PC-9 (cell line): ENCODE measurements around the gene CYP4F8. TPM values are rescaled to one million over a fixed set of nuclear protein-coding genes. Genes with fewer than 3 reads are reported as not detected.
A peak's percentile ranks its signal among the peaks of the same experiment; 100 is the strongest.
"Not testable (repeated sequence)": the region's sequence is repeated elsewhere in the genome, so short reads cannot be mapped to it uniquely, and the experiment has no call there.

Experiments
- BruUV-seq: library from RNA; stranded (reverse); fragments of 400-500 nt; replicated peaks from 2 replicates; lab custom pipeline; 2021; lab: Mats Ljungman, UMichigan
- CTCF ChIA-PET: fragments of 300-600 bp; sonication (Branson Sonifier 250); formaldehyde crosslinking; loops from one replicate; lab custom pipeline; 2022; ENCODE audit warnings: antibody characterized with exemption; lab: Charles Lee
- POLR2A ChIA-PET: fragments of 300-600 bp; sonication (Branson Sonifier 250); formaldehyde crosslinking; loops from one replicate; lab custom pipeline; 2022; ENCODE audit warnings: antibody characterized with exemption; ENCODE audit not compliant: unreplicated experiment; lab: Charles Lee
- DNase-seq, 2 experiments: peaks; one replicate each; pipeline versions ENCODE4 v3.0.0 to v3.0.0-alpha.2; 2015 to 2022; ENCODE audit warnings: mixed read lengths in 1 of 2
- H2AFZ ChIP-seq: fragments of 200-600 bp; sonication (generic); 2 replicates; pipeline ENCODE4 v1.8.1; 2017; ENCODE audit warnings: antibody characterized with exemption
- H3F3A ChIP-seq: fragments of 200-600 bp; sonication (generic); 2 replicates; pipeline ENCODE4 v1.8.1; 2017; ENCODE audit warnings: antibody characterized with exemption, mild to moderate bottlenecking, low read depth; ENCODE audit not compliant: insufficient read depth
- H3K27ac ChIP-seq: fragments of 200-600 bp; sonication (generic); 2 replicates; pipeline ENCODE4 v1.6.1; 2016; ENCODE audit warnings: mixed run types
- H3K27me3 ChIP-seq: fragments of 200-600 bp; sonication (generic); 2 replicates; pipeline ENCODE4 v1.6.1; 2016; ENCODE audit warnings: low read depth, mixed run types; ENCODE audit not compliant: insufficient read depth
- H3K36me3 ChIP-seq: fragments of 200-600 bp; sonication (generic); 2 replicates; pipeline ENCODE4 v1.6.1; 2016; ENCODE audit warnings: low read depth, mixed run types
- H3K4me1 ChIP-seq: fragments of 200-600 bp; sonication (generic); replicated peaks from 2 replicates; pipeline ENCODE4 v1.6.1; 2016; ENCODE audit warnings: mixed run types; ENCODE audit not compliant: insufficient read depth
- H3K4me2 ChIP-seq: fragments of 200-600 bp; sonication (generic); 2 replicates; pipeline ENCODE4 v1.6.1; 2017; ENCODE audit warnings: mixed run types
- H3K4me3 ChIP-seq: fragments of 200-600 bp; sonication (generic); 2 replicates; pipeline ENCODE4 v1.6.1; 2016; ENCODE audit warnings: mixed run types
- H3K79me2 ChIP-seq: fragments of 200-600 bp; sonication (generic); 2 replicates; pipeline ENCODE4 v1.6.1; 2017; ENCODE audit warnings: low read depth, mixed run types
- H3K9me2 ChIP-seq: fragments of 200-600 bp; sonication (generic); 2 replicates; pipeline ENCODE4 v1.8.1; 2017; ENCODE audit warnings: mild to moderate bottlenecking; ENCODE audit not compliant: insufficient read depth
- H3K9me3 ChIP-seq: fragments of 200-600 bp; sonication (generic); 2 replicates; pipeline ENCODE4 v1.8.1; 2016; ENCODE audit warnings: low read depth; ENCODE audit not compliant: insufficient read depth
- H4K20me1 ChIP-seq: fragments of 200-600 bp; sonication (generic); 2 replicates; pipeline ENCODE4 v1.8.1; 2017; ENCODE audit not compliant: insufficient read depth
- EZH2 ChIP-seq: fragments of 200-600 bp; sonication (generic); IDR thresholded peaks from 2 replicates; pipeline ENCODE4 v1.8.0; 2017; ENCODE audit warnings: antibody characterized with exemption, low read depth
- intact Hi-C: fragments of 100-400 bp; cut with micrococcal nuclease; formaldehyde crosslinking; loops from one replicate; pipeline ENCODE4 v1.10.0; 2022; ENCODE audit not compliant: unreplicated experiment
- total RNA-seq: library from RNA; stranded (reverse); gene quantifications from 2 replicates; pipeline ENCODE4 v1.2.3, GENCODE V29; 2021
- TF ChIP-seq, protein P1 (sequence below): fragments of 200-600 bp; sonication (generic); conservative IDR thresholded peaks from 2 replicates; pipeline ENCODE4 v1.6.1; 2017; ENCODE audit warnings: mixed run types, antibody characterized with exemption, mild to moderate bottlenecking, moderate library complexity

CYP4F8 gene
- total RNA-seq, 1 experiment from 2014 or later = not detected

DNA sequence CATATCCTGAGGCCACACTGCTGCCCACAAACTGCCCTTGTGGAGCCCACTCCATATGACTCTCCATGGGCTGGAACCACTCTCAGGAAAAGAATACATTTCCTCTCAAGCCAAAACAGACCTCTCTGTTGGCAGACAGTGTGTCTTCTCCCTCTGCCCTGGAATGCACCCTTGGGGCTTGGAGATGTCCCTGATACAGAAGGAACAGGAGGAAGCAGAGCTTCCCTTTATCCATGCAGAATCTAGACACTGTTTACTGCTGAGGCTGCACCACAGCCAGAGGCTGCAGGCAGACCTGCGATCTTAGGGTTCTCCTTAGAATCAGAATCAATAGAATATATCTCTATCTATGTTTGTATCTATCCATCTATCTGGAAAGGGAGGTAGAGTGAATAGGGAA is 26.8 kb upstream of the CYP4F8 start:
- H3K4me2 ChIP-seq = no peak overlapping the region
- no peak overlapping the region for H3K27ac ChIP-seq
- BruUV-seq = no TSS peak
- H3K4me3 ChIP-seq = no peak overlapping the region
- H3K36me3 ChIP-seq = no peaks in the 10 kb centered on the region
- no peaks in the 10 kb centered on the region for H3K27me3 ChIP-seq
- DNase-seq = no peak
- no peaks in the 10 kb centered on the region for H4K20me1 ChIP-seq
- POLR2A ChIA-PET = no interaction called here
- peaks cover 4% of the 10 kb centered on the region; the same call in 1 of the 2 replicates for H3F3A ChIP-seq
- intact Hi-C loops = no loop called here
- TF ChIP-seq EZH2 = no peak
- TF ChIP-seq, protein P1, sequence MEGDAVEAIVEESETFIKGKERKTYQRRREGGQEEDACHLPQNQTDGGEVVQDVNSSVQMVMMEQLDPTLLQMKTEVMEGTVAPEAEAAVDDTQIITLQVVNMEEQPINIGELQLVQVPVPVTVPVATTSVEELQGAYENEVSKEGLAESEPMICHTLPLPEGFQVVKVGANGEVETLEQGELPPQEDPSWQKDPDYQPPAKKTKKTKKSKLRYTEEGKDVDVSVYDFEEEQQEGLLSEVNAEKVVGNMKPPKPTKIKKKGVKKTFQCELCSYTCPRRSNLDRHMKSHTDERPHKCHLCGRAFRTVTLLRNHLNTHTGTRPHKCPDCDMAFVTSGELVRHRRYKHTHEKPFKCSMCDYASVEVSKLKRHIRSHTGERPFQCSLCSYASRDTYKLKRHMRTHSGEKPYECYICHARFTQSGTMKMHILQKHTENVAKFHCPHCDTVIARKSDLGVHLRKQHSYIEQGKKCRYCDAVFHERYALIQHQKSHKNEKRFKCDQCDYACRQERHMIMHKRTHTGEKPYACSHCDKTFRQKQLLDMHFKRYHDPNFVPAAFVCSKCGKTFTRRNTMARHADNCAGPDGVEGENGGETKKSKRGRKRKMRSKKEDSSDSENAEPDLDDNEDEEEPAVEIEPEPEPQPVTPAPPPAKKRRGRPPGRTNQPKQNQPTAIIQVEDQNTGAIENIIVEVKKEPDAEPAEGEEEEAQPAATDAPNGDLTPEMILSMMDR = no peak
- H2AFZ ChIP-seq = no peak overlapping the region
- H3K9me2 ChIP-seq = no peaks in the 10 kb centered on the region
- peaks cover 1% of the 10 kb centered on the region; the same call in 1 of the 2 replicates for H3K4me1 ChIP-seq
- CTCF ChIA-PET = no interaction called here
- no peaks in the 10 kb centered on the region for H3K79me2 ChIP-seq
- no peaks in the 10 kb centered on the region for H3K9me3 ChIP-seq

DNA sequence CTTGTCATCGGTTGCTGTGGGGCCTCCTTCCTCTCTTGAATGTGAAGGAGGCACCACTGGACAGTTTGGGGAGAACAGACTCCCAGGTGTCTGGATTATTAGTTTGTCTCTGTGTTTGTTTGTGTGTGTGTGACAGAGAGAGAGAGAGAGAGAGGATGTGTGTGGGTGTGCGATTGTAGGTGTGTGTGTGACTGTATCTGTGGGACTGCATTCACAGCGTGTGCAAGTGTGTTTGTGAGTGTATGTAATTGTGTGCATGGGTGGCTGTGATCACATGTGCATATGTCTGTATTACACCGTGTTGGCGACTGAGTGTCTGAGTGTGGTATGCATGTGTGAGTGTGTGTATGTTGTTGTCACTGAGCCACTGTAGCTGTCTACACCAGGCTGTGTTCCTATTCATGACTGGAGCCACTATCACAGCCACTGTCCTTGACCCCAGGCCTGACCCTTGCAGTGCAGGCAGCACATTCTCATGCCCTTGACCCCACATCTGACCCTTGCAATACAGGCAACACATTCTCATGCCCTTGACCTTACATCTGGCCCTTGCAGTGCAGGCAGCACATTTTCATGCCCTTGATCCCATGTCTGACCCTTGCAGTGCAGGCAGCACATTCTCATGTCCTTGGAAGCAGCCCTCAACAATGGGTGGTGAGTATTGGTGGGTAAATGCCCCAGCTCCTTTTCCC is 25.1 kb upstream of the CYP4F8 start:
- no TSS peak for BruUV-seq
- H3K4me1 ChIP-seq = peaks cover 17% of the 10 kb centered on the region
- DNase-seq = no peak
- H3K36me3 ChIP-seq = no peaks in the 10 kb centered on the region
- H3K9me3 ChIP-seq = no peaks in the 10 kb centered on the region
- ChIA-PET CTCF (no interaction called here), POLR2A (no interaction called here)
- H3K4me2 ChIP-seq = no peak overlapping the region
- peaks cover 18% of the 10 kb centered on the region; the same call in 1 of the 2 replicates for H3F3A ChIP-seq
- H4K20me1 ChIP-seq = no peaks in the 10 kb centered on the region
- H3K9me2 ChIP-seq = no peaks in the 10 kb centered on the region
- TF ChIP-seq EZH2 = no peak
- TF ChIP-seq, protein P1 = no peak
- no peaks in the 10 kb centered on the region for H3K79me2 ChIP-seq
- H3K27ac ChIP-seq = no peak overlapping the region
- H3K27me3 ChIP-seq = no peaks in the 10 kb centered on the region
- no peak overlapping the region for H3K4me3 ChIP-seq
- no peak overlapping the region for H2AFZ ChIP-seq
- intact Hi-C loops = no loop called here

DNA sequence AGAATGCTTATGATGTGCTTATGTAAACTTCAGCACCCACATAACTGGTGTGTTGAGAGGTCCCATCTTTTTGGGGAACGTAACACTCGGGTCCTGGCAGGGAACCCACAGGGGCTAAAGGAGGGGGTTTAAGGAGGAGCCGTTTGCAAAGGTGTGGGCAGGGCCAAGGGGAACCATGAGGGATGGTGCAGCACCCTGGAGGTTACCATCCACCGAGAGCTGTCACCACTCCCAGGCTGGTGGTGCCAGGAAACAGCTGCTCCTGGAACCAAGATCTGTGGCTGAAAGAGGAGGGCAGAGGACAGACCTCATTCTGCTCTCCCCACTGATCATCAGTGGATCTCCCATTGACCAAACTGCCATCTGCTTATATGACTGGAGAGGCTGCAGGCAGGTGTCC is 23.2 kb upstream of the CYP4F8 start:
- CTCF ChIA-PET = interaction anchor here (0.6 kb wide), 1 partner anchor 342 kb away, joined by 4 read pairs; the partner anchor contains the start of gene CYP4F11
- no peaks in the 10 kb centered on the region for H3K9me3 ChIP-seq
- peaks cover 24% of the 10 kb centered on the region; the same call in 1 of the 2 replicates for H3F3A ChIP-seq
- POLR2A ChIA-PET = no interaction called here
- no TSS peak for BruUV-seq
- H2AFZ ChIP-seq = no peak overlapping the region
- no peak overlapping the region for H3K4me2 ChIP-seq
- DNase-seq = no peak
- no peak overlapping the region for H3K27ac ChIP-seq
- no peaks in the 10 kb centered on the region for H3K79me2 ChIP-seq
- TF ChIP-seq EZH2 = no peak
- TF ChIP-seq, protein P1 = no peak
- no peaks in the 10 kb centered on the region for H3K9me2 ChIP-seq
- no peaks in the 10 kb centered on the region for H3K36me3 ChIP-seq
- no peaks in the 10 kb centered on the region for H3K27me3 ChIP-seq
- H3K4me1 ChIP-seq = peaks cover 25% of the 10 kb centered on the region
- H4K20me1 ChIP-seq = no peaks in the 10 kb centered on the region
- H3K4me3 ChIP-seq = no peak overlapping the region
- intact Hi-C loops = no loop called here

DNA sequence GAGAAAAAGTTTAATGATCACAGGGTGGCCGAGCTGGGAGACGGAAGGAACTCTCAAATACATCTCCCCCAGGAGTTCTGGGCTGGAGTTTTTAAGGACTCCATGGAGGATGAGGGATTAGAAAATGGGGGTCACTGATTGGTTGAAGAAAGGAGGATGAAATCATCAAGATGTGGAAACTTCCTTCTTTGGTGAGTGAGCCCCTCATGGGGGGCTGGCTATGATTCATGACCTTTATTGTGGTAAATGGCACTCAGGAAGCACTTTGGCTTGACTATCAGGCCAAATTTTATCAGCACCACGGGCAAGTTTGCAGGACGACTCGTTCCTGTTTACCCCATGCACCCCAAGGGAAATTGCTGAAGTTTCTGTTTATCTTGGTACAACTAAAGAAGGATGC is 22.5 kb upstream of the CYP4F8 start:
- H3K36me3 ChIP-seq, H3K9me2 ChIP-seq, DNase-seq, H3K4me3 ChIP-seq, H2AFZ ChIP-seq, CTCF ChIA-PET, H3K79me2 ChIP-seq, H3K27me3 ChIP-seq, POLR2A ChIA-PET, H3K27ac ChIP-seq, intact Hi-C loops, H3K4me2 ChIP-seq, H4K20me1 ChIP-seq, H3K9me3 ChIP-seq, BruUV-seq: not testable (repeated sequence)
- peaks cover 24% of the 10 kb centered on the region; the same call in 1 of the 2 replicates for H3F3A ChIP-seq
- peaks cover 25% of the 10 kb centered on the region for H3K4me1 ChIP-seq

DNA sequence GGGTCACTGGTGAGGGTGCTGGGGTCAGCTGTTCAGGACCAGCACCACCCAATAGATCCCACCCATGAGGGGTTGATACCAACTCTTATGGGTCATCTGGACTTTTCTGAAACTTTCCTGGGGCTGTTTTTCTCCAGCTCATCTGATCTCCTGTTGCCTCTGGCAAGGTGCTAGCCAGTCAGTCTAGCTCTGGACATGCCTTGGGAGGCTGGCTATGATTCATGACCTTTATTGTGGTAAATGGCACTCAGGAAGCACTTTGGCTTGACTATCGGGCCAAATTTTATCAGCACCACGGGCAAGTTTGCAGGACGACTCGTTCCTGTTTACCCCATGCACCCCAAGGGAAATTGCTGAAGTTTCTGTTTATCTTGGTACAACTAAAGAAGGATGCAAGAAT is 21.3 kb upstream of the CYP4F8 start:
- H3K4me3 ChIP-seq, H3K9me3 ChIP-seq, H3K79me2 ChIP-seq, POLR2A ChIA-PET, H3K27ac ChIP-seq, H2AFZ ChIP-seq, H3K27me3 ChIP-seq, BruUV-seq, H3K36me3 ChIP-seq, intact Hi-C loops, H4K20me1 ChIP-seq, H3K9me2 ChIP-seq, H3K4me2 ChIP-seq, CTCF ChIA-PET: not testable (repeated sequence)
- Histone ChIP-seq H3K4me1 (peaks cover 25% of the 10 kb centered on the region), H3F3A (peaks cover 24% of the 10 kb centered on the region; the same call in 1 of the 2 replicates)
- peak in 1 of 2 experiments; percentile 88 for DNase-seq
